Hematopoietic multipotent progenitor cell (in vitro differentiated cells): ENCODE measurements around the gene WASL. TPM values are rescaled to one million over a fixed set of nuclear protein-coding genes. Genes with fewer than 3 reads are reported as not detected.
"Not testable (repeated sequence)": the region's sequence is repeated elsewhere in the genome, so short reads cannot be mapped to it uniquely, and the experiment has no call there.

Source experiments
- DNase-seq, 3 donors: peaks; one replicate each; pipeline ENCODE4 v3.0.0-alpha.2; 2011 to 2015; ENCODE audit warnings: low read depth in 2 of 3, low spot score in 2 of 3
- total RNA-seq: library from RNA; depleted of rRNA; stranded (reverse); fragments of >200 nt; gene quantifications from one replicate; pipeline ENCODE4 v1.2.3, GENCODE V29; 2012

The WASL gene
- total RNA-seq: 5.1 TPM

GRCh38 chr7:123748734-123749536 lies at the start of gene WASL:
WASL (minus strand) TSS chr7:123749003; CDS start chr7:123748734, 269 bp downstream.
- peak; percentile 74 to 93 (median 92) for DNase-seq

GRCh38 chr7:123797673-123798531 lies 49.1 kb upstream of the WASL start:
- peak in 2 of 3 donors; percentile 15 to 63 for DNase-seq

GRCh38 chr7:123796568-123796967 lies 47.8 kb upstream of the WASL start:
- DNase-seq: no peak

GRCh38 chr7:123795917-123796316 lies 47.1 kb upstream of the WASL start:
- no peak for DNase-seq

- not testable (repeated sequence) for DNase-seq
These were observed 46.3 kb upstream of the WASL start for GRCh38 chr7:123795116-123795515.

- DNase-seq: no peak
These were observed 43.7 kb upstream of the WASL start for GRCh38 chr7:123792547-123792946.

GRCh38 chr7:123791001-123791400 lies 42.2 kb upstream of the WASL start:
- no peak for DNase-seq

GRCh38 chr7:123789817-123790216 lies 41.0 kb upstream of the WASL start:
- no peak for DNase-seq

GRCh38 chr7:123789206-123789784 lies 40.5 kb upstream of the WASL start:
- DNase-seq: no peak

GRCh38 chr7:123788584-123788983 lies 39.8 kb upstream of the WASL start:
- DNase-seq: no peak

- DNase-seq: no peak
These were observed 38.6 kb upstream of the WASL start for GRCh38 chr7:123787220-123788007.

GRCh38 chr7:123784263-123784662 lies 35.5 kb upstream of the WASL start:
- DNase-seq: no peak

- peak in 1 of 3 donors; percentile 32 for DNase-seq
These were observed 35.0 kb upstream of the WASL start for GRCh38 chr7:123783820-123784219.

GRCh38 chr7:123782071-123782798 lies 33.4 kb upstream of the WASL start:
- no peak for DNase-seq

- not testable (repeated sequence) for DNase-seq
These were observed 31.7 kb upstream of the WASL start for GRCh38 chr7:123780472-123780871.

- DNase-seq: no peak
These were observed 25.7 kb upstream of the WASL start for GRCh38 chr7:123774496-123774895.

- no peak for DNase-seq
These were observed 24.7 kb upstream of the WASL start for GRCh38 chr7:123773481-123773880.

- DNase-seq: no peak
These were observed 23.8 kb upstream of the WASL start for GRCh38 chr7:123772652-123773051.

GRCh38 chr7:123771846-123772245 lies 23.0 kb upstream of the WASL start:
- no peak for DNase-seq

- no peak for DNase-seq
These were observed 22.5 kb upstream of the WASL start for GRCh38 chr7:123771256-123771655.
